CD1c-positive myeloid dendritic cell (primary cell): Measurements from ENCODE around the gene FXR1.
"Not testable (repeated sequence)": the region's sequence is repeated elsewhere in the genome, so short reads cannot be mapped to it uniquely, and the experiment has no call there.

Experiments used
- DNase-seq: peaks from one replicate; pipeline ENCODE4 v3.0.0-alpha.2; 2016; ENCODE audit errors: extremely low spot score

Gene FXR1

DNA sequence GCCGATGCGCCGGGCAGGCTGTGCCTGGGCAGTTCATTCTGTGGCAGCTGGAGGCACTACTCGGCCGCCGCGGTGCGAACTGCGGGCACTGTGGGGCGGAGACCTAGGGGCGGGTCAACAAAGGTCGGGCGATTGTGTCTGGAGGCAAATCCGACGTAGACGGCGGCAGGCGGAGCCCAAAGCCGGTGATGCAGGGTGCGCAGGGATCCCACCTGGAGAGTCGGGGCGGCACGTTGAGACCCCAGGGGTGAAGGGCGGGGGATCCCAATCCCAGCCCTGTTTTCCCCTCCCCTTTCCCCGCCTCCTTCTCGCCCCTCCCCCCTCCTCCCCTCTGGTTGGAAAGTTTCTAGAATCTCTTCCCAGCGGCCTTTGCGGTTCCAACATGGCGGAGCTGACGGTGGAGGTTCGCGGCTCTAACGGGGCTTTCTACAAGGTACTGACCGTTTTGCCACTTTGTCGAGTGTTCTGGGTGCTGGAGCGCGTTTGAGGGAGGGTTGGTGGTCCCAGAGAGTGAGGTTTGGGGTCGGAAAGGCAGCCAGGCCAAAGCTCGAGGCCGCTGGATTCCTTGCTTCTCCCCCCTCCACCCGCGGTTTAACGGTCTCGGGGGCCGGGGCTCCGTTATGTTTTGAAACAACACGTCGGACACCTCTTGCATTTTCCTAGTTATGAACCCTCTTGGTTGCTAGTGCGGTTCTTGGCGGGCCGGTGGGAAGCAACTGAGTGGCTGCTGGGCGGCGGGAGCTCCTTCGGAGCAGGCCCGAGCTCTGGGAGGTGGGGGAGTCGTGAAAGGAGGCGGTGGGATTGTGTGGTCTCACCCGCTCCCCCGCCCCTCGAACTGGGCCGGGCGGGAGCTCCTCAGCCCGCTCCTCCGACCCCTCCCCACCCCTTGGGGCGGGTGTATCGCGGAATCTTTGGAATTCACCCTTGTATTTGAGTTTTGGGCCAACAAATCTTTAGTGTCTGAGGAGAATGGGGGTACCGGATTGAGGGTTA is at the start of gene FXR1:
FXR1 (plus strand) TSS at position 367 of the 993 bp plus-strand sequence; CDS start at position 383, 16 bp downstream.
- DNase-seq: peak; percentile 90

DNA sequence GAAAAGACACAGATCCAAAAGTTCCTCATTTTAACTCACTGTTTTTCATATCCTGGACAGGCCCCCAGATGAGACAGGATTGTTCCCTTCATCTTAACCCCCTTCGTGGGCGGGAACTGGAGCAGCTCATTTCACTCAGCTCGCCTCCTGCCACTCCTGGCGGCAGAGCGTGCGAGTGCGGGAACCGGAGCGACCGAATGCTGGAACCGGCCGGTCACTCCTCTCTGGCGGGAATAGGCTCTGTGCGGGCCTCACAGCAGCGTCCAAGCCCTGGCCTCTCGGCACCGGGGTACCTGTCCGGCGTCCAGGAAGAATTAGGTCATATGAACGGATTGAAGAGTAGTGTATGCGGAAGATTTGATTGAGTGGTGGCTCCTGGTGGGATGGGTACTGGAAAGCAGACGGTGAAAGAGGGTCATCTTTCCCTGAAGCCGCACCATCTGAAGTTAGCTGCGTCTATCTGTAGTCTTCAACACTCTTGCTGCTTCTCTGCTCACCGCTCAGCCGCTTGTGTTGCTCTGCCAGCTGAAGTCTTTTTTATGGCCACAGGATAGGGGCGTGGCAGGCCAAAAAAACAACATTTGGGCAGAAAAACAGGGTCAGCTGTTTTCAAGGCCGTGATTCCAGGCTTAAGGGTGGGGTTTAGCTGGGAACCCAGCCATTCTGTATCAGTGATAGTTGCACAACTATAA is 42.3 kb upstream of the FXR1 start:
- DNase-seq: no peak

DNA sequence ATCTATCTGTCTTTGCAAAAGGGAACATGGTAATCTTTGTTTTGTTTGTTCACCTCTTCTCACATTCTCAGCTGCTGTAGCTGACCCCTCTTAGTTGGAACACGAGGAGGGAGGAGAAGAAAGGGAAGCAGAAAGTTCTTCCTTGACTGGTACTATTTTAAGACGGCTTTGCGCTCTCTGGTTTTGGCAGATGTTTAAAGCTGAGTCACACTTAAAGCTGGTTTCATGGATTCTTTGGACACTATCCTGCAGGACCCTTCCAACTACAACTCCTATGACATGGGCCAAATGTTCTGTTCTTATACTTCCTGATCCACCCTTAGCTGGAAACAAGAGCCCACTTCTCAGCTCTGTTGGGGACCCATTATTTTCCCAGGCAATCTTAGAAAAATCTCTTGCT is 40.6 kb upstream of the FXR1 start:
- no peak for DNase-seq

DNA sequence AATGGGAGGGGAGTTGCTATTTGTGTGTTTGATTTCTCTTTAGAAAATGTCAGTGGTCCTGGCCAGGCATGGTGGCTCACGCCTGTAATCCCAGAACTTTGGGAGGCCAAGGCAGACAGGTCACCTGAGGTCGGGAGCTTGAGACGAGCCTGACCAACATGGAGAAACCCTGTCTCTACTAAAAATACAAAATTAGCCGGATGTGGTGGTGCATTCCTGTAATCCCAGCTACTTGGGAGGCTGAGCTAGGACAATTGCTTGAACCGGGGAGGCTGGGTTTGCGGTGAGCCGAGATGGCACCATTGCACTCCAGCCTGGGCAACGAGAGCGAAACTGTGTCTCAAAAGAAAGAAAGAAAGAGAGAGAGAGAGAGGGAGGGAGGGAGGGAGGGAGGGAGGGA is 40.0 kb upstream of the FXR1 start:
- not testable (repeated sequence) for DNase-seq

DNA sequence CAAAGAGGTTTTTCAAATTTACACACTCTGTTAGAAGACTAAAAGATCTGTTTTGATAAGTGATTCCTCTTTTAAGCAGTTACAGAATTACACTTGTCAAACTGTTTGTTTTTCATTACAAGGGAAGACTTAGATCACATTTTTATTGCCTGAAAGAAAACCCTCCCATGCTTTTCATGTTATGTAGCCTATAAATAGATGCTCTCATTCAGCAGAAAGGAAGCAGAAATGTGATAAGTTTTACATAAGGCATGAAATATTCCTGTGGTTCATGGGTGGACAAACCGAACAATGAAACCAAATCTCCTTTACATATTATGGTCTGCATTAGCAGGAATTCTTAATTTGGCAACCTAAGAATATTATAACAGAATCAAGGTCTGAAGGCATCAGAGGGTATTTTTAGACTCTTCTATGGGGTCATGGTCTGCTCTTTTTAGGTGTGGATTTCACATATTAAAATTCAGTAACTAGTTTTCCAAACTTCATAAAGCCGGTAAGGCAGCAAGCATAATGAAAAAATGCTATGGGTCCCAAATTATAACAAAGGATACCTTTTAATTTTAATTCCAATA is 37.3 kb upstream of the FXR1 start:
- DNase-seq: no peak

DNA sequence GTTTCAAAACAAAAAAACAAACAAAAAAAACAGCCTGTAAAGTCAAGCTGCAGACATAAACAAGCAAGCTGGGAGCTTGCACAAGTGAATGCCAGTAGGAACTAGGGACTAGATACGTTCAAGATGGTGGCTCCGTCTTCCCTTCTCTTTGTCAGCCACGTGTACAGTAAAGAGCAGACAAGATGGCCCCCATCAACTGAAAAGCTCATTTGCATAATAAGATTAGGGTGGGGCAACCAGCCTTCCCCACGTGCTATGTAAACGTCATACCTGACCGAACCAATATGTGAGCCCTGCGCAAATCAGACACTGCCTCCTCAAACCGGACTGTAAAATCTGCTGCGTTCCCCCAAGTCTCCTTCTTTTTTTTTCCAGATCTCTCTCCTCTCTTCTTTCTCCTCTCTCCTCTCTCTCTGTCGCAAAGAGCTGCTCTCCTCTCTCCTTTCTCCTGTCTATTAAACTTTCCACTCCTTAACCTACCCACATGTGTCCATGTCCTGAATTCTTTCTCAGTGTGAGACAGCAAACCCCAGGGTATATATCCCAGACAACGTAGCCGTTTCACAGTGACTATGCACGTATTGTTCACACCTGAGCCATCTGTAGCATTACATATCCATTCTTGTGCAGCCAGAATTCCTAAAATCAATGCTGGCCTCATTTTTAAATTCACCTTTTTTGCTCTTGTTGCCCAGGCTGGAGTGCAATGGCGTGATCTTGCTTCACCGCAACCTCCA is 31.2 kb upstream of the FXR1 start:
- no peak for DNase-seq

DNA sequence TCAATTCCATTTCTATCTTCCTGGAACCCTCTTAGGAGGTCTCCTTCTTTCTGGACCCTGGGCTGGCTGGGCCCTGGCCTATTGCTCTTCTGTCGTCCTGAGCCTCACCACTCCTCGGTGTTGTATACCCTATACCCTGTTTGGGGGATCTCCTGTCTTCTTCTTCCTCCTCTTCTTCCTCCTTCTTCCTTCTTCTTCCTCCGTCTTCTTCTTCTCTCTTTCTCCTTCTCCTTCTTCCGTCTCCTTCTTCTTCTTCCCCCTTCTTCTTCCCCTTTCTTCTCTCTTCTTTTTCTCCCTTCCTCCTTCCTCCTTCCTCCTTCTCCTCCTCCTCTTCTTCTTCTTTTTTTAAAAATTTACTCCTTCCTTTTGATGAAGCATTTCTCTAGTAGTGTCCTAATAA is 30.4 kb upstream of the FXR1 start:
- DNase-seq: no peak

DNA sequence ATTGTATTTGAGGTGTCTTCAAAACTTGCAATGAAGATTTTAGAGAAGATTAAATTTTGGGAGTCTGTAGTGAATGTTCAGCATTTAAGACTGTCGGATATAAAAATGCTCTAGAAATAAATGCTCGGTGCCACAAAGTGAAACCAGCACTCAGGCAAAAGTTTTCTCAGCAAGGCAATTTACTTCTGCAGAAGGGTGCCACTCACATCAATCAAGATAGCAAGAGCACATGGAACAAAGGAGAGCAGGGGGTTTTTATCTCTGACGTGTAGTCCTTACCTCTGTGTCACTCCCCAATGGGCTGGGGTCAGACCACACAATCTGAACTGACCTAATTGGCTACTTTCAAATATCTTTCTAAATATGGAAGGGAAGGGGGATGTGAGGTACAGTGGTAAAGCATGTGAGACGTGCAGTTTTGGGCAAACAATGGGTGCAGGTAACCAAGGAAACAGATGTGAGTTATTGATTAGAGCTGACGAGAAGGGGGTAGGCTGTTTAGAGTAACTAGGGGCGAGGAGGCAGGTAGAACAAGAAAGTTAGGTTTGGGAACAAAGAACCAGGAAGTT is 23.4 kb upstream of the FXR1 start:
- no peak for DNase-seq

DNA sequence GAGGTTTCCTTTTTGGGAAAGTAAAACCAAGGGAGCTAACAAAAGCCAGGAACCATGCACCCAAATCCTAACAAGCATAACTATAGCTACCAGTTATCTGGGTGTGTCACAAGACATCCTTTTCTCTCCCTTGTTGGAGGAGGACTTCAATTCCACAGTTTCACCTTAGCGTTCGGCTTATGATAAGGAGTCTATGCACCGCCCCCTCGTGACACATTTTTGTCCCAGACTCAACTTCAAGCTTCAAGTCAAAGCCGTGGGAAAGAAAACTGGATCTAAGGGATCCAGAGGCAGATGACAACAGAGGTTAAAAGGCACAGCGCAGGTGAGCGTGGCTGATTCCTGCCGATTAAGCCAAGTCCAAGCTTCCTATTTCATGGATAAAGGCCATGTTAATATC is 13.9 kb upstream of the FXR1 start:
- DNase-seq: no peak

DNA sequence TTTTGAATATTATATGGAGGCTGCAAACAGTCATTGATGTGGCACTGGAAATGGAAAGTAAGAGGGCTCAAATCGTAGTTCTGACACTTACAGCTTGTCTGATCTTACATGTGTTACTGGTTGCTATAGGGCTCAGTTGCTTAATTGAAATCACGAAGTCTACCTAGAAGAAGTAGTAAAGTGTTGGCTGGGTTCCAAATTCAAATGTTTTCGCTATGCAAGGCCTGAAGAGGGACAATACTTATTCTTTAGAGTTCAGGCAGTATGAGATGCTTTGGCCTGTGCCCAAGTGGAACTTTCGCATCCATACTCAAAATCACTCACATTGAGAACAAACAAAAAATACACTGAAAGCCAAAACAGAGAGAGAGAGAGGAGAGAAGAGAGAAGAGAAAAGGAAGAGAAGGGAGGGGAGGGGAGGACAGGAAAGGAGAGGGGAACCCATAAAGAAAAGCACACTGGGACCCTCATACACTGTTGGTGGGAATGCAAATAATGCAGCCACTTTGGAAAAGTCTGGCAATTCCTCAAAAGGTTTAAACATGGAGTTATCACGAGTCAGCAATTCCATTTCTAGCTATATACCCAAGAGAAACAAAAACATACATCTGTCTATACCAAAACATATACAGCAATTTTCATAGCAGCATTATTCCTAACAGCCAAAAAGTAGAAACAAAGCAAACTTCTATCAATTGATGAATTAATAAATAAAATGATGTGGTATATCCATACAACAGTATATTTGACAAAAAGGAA is 2.9 kb upstream of the FXR1 start:
- no peak for DNase-seq

DNA sequence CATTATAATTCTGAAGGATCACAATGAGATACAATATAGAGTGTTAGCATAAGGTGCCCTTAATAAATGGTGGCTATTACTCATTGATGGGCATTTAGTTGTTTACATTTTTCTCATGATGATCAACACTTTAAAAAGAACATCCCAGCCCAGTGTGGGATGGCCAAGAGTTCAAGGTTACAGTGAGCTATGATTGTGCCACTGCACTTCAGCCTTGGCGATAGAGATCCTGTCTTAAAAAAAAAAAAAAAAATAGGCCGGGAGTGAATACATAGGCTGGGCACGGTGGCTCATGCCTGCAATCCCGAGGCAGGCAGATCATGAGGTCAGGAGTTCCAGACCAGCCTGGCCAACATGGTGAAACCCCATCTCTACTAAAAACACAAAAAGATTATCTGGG is 1.6 kb upstream of the FXR1 start:
- no peak for DNase-seq

DNA sequence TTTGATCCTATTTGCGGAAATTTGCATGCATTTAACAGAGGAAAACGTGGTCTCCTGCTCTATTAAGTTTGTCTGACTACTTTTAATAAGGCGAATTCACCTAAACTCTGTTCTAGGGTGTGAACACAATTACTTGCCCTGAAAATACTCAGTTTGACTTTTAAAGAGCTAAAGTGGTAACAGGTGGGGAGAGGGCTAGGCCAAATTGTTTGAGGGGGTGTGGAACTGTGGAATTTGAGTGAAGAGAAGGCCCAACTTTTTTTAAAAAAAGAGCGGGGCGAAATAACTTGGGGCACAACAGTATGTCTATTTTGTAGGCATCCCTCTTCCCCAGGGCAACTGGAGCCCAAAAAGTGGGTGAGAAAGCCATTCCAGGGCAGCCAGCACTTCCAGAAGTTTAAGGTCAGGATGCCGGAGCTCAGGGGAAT is 580 bp upstream of the FXR1 start:
- DNase-seq: no peak

DNA sequence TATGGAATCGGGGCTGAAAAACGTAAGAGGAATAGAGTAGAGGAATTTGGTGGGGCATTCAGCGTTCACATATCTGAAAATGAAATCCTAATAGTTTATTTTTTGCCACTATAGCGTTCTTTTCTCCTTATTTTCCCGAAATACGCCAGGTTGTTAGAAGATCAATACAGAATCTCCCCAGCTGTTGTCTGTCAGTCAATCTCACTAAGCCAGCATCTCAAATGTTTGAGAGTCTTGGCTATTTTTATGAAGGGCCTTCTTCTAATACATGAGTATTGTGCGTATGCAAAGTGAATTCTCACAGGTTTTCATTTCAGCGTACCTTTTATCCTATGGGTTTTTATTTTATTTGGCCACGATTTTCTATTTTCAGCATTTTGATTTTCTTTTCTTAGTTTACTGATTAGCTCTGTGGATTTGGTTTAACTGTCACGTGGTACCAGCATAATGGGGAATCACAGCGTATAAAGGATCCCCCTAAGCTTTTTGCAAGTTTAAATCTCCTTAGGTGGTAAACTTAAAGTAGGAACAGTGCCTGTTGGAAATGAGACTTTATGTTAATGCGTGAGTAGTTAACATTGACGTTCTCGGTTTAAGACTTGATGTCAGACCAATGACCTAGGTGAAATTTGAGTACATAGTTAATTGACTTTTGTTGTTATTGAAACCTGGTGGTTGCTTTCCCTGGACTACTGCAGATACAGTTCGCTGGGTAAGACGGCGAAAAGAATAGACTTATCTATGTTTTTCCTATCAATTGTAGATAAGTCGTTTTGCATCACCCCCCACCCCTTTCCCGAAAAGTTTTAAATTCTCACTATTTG is 1.3 kb downstream of the FXR1 start:
- no peak for DNase-seq

DNA sequence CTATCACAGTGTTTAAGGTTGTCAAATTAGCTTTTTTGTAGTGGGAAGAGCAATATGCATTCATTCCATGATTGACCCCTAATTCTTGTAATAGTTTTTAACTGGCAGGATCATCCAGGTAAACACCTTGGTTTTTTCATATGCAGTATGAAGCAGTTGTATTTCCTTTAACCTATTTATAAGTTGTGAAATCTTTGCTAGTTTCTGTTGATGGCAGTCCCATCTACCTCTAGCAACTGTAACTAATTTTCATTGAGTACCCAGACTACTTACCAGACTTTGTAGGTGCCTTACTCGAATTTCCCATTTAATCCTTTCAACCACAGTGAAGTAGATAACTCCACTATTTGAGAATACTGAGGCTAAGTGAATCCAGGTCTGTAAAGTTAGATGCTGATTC is 6.1 kb downstream of the FXR1 start:
- DNase-seq: no peak

DNA sequence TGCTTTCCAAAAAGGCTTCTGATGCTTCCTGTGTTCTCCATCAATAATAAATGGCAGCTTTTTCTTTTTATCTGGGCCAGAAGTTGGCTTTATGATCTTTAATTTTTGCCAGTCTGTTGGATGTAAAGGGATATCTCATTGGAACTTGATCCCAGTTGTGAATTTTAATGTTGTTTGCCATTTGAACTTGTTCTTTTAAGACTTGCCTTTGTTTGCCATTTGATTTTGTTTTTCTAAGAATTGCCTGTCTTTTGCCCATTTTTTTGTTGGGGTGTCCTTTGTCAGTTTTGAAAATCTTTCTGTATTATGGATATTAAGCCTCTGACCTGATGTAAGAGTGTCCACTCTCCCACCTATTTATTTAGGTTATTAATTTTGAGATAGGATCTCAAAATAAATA is 9.8 kb downstream of the FXR1 start:
- DNase-seq: no peak

DNA sequence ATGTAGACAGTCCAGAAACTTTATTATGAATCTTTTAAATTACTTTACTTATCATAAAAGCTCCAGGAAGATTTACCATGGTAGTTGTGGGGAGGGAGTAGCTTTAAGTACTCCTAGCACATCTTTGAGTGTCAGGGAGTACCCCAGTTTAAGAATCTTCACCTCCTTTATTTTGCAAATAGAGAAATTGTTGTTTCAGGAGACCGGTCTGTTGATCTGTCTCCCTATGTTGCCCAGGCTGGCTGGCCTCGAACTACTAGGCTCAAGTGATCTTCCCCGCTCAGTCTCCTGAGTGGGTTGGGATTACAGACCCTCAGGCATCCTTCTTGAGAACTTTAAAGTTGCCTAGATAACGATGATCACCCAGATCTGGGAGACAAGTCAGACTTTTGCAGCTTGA is 11.1 kb downstream of the FXR1 start:
- DNase-seq: no peak

DNA sequence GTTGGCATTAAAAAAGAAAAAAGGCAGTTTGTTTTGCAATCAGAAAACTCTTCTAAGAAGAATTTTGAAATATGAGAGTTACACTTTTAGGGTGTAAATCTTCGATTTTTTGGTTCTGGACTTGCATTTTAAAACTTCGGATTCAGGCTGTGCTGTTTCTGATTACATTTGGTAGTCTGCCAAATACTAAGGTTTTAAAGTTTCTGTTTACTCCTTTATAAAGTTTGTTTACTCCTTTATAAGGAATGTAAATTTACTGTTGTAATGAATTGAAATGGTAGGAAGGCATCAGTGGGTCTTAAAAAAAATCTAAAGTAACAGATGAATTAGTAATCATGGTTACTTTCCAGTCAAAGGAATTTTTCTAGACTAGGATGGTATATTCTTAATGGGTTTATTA is 14.1 kb downstream of the FXR1 start:
- DNase-seq: no peak

DNA sequence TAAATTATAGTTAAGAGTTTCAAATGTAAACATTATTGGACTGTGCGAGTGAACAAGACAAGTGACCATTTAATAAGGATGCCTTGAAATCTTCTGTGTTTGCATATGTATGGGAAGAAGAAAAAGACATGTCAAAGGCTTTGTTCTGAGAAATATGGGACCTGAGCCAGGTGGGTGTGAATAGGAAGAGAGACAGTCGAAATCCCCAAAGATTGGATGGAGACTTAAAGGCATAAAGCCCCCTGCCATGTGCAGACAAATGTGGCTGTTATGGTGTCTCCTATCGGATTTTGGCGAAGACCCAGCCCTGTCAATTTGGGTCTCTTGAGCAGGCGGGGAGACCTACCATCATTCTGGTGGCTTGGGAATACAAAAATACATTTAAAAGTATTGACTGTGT is 16.9 kb downstream of the FXR1 start:
- DNase-seq: no peak

DNA sequence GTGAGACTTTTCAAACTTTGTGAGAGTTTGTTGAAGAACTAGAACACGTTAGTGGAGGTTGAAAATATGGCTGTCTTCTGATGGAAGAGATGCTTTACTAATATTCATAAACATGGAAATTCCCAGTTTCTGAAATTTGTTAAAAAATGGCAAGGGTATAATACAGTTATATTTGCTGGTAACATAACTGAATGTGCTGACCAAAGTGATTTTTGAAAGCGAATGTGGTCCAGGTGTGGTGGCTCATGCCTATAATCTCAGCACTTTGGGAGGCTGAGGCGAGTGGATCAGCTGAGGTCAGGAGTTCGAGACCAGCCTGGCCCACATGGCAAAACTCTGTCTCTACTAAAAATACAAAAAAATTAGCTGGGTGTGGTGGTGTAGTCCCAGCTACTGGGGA is 18.1 kb downstream of the FXR1 start:
- no peak for DNase-seq

DNA sequence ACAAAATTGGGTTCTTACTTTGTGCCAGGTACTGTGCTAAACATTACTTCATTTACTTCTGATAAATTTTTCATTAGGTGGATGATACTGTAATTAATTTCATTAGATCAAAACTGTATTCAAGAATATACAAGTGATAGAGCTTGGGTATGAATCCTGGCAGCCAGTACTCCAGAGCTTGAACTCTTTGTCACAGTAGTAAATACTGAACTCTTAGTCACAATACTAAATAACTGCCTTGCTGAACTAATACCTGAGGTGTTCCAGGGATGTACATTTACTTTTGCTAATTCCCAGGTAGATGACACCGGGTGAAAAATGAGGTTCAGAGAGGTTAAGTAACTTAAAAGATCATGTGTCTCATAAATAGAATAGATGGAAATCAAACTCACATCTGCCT is 20.3 kb downstream of the FXR1 start:
- DNase-seq: no peak
